Measurements from ENCODE around the gene OR6C75. TPM values are rescaled to one million over a fixed set of nuclear protein-coding genes. Genes with fewer than 3 reads are reported as not detected.
"Not testable (repeated sequence)": the region's sequence is repeated elsewhere in the genome, so short reads cannot be mapped to it uniquely, and the experiment has no call there.

OR6C75 gene
- total RNA-seq, 2 experiments from 2014 or later = not detected

GRCh38 chr12:55407866-55408265, 45.1 kb downstream of the OR6C75 start:
- Histone ChIP-seq H3K9me3 (ENCODE audit: low read length) (no peaks in the 10 kb centered on the region), H3K27ac (ENCODE audit: low read depth, low read length, poor library complexity, severe bottlenecking) (no peak overlapping the region), H3K9me2 (ENCODE audit: insufficient read depth, low read length) (no peaks in the 10 kb centered on the region), H3K4me3 (ENCODE audit: low read depth, low read length, poor library complexity, severe bottlenecking) (no peak overlapping the region), H3K4me1 (ENCODE audit: insufficient read depth, low read length, poor library complexity, severe bottlenecking) (no peaks in the 10 kb centered on the region), H3K36me3 (ENCODE audit: insufficient read depth, low read length) (no peaks in the 10 kb centered on the region), H3K79me2 (ENCODE audit: insufficient read depth, low read depth, low read length) (no peaks in the 10 kb centered on the region), H2AFZ (ENCODE audit: low read length) (no peak overlapping the region), H4K20me1 (ENCODE audit: insufficient read depth, low read length) (no peaks in the 10 kb centered on the region), H3K4me2 (ENCODE audit: low read length) (no peak overlapping the region)
- no peak for DNase-seq (ENCODE audit: low spot score)
- intact Hi-C loops (cut with micrococcal nuclease; ENCODE audit: unreplicated experiment) = no loop called here
- no TSS peak for BruUV-seq (replicated peaks)
- TF ChIP-seq CTCF (conservative IDR thresholded peaks at IDR 0.05; ENCODE audit: low read length) (no peak), EZH2phosphoT487 (IDR thresholded peaks at IDR 0.05; ENCODE audit: borderline replicate concordance, low read depth, low read length) (no peak)
- CTCF ChIA-PET (ENCODE audit: unreplicated experiment) = no interaction called here
- POLR2A ChIA-PET = interaction anchor here (0.7 kb wide), 1 partner anchor 42 kb away, joined by 3 read pairs; no protein-coding TSS in a partner anchor

- H3K79me2 ChIP-seq (ENCODE audit: insufficient read depth, low read depth, low read length); H4K20me1 ChIP-seq (ENCODE audit: insufficient read depth, low read length); H3K9me3 ChIP-seq (ENCODE audit: low read length); BruUV-seq (replicated peaks); DNase-seq (ENCODE audit: low spot score); intact Hi-C loops (cut with micrococcal nuclease; ENCODE audit: unreplicated experiment); H3K36me3 ChIP-seq (ENCODE audit: insufficient read depth, low read length); H3K27ac ChIP-seq (ENCODE audit: low read depth, low read length, poor library complexity, severe bottlenecking); H3K4me2 ChIP-seq (ENCODE audit: low read length); CTCF ChIA-PET (ENCODE audit: unreplicated experiment); H3K4me1 ChIP-seq (ENCODE audit: insufficient read depth, low read length, poor library complexity, severe bottlenecking); H3K9me2 ChIP-seq (ENCODE audit: insufficient read depth, low read length); H2AFZ ChIP-seq (ENCODE audit: low read length); H3K4me3 ChIP-seq (ENCODE audit: low read depth, low read length, poor library complexity, severe bottlenecking): not testable (repeated sequence)
- POLR2A ChIA-PET = interaction anchor here (0.6 kb wide), 1 partner anchor 110 kb away, joined by 3 read pairs; no protein-coding TSS in a partner anchor
These were observed 46.4 kb downstream of the OR6C75 start for GRCh38 chr12:55409133-55409532.

- H3K79me2 ChIP-seq (ENCODE audit: insufficient read depth, low read depth, low read length); POLR2A ChIA-PET; H3K9me3 ChIP-seq (ENCODE audit: low read length); H3K9me2 ChIP-seq (ENCODE audit: insufficient read depth, low read length); H3K4me1 ChIP-seq (ENCODE audit: insufficient read depth, low read length, poor library complexity, severe bottlenecking); H3K4me3 ChIP-seq (ENCODE audit: low read depth, low read length, poor library complexity, severe bottlenecking); H2AFZ ChIP-seq (ENCODE audit: low read length); H3K27ac ChIP-seq (ENCODE audit: low read depth, low read length, poor library complexity, severe bottlenecking); BruUV-seq (replicated peaks); H4K20me1 ChIP-seq (ENCODE audit: insufficient read depth, low read length); DNase-seq (ENCODE audit: low spot score); intact Hi-C loops (cut with micrococcal nuclease; ENCODE audit: unreplicated experiment); CTCF ChIA-PET (ENCODE audit: unreplicated experiment); H3K36me3 ChIP-seq (ENCODE audit: insufficient read depth, low read length); H3K4me2 ChIP-seq (ENCODE audit: low read length): not testable (repeated sequence)
These were observed 49.4 kb downstream of the OR6C75 start for GRCh38 chr12:55412138-55412537.

- H3K79me2 ChIP-seq (ENCODE audit: insufficient read depth, low read depth, low read length); H3K9me2 ChIP-seq (ENCODE audit: insufficient read depth, low read length); DNase-seq (ENCODE audit: low spot score); H3K4me2 ChIP-seq (ENCODE audit: low read length); H4K20me1 ChIP-seq (ENCODE audit: insufficient read depth, low read length); H2AFZ ChIP-seq (ENCODE audit: low read length); CTCF ChIA-PET (ENCODE audit: unreplicated experiment); intact Hi-C loops (cut with micrococcal nuclease; ENCODE audit: unreplicated experiment); H3K27ac ChIP-seq (ENCODE audit: low read depth, low read length, poor library complexity, severe bottlenecking); H3K9me3 ChIP-seq (ENCODE audit: low read length); POLR2A ChIA-PET; BruUV-seq (replicated peaks); H3K4me1 ChIP-seq (ENCODE audit: insufficient read depth, low read length, poor library complexity, severe bottlenecking); H3K36me3 ChIP-seq (ENCODE audit: insufficient read depth, low read length); H3K4me3 ChIP-seq (ENCODE audit: low read depth, low read length, poor library complexity, severe bottlenecking): not testable (repeated sequence)
These were observed 51.0 kb downstream of the OR6C75 start for GRCh38 chr12:55413498-55414388.

GRCh38 chr12:55414396-55414823, 51.6 kb downstream of the OR6C75 start:
- H3K9me3 ChIP-seq (ENCODE audit: low read length); H3K9me2 ChIP-seq (ENCODE audit: insufficient read depth, low read length); H3K36me3 ChIP-seq (ENCODE audit: insufficient read depth, low read length); H3K27ac ChIP-seq (ENCODE audit: low read depth, low read length, poor library complexity, severe bottlenecking); POLR2A ChIA-PET; BruUV-seq (replicated peaks); H3K4me1 ChIP-seq (ENCODE audit: insufficient read depth, low read length, poor library complexity, severe bottlenecking); CTCF ChIA-PET (ENCODE audit: unreplicated experiment); DNase-seq (ENCODE audit: low spot score); H3K4me3 ChIP-seq (ENCODE audit: low read depth, low read length, poor library complexity, severe bottlenecking); intact Hi-C loops (cut with micrococcal nuclease; ENCODE audit: unreplicated experiment); H3K79me2 ChIP-seq (ENCODE audit: insufficient read depth, low read depth, low read length); H4K20me1 ChIP-seq (ENCODE audit: insufficient read depth, low read length); H3K4me2 ChIP-seq (ENCODE audit: low read length); H2AFZ ChIP-seq (ENCODE audit: low read length): not testable (repeated sequence)

Measured in OCI-LY7 (cell line).